ENCODE measurements around the gene MACROH2A1. TPM values are rescaled to one million over a fixed set of nuclear protein-coding genes. Genes with fewer than 3 reads are reported as not detected.

The MACROH2A1 gene
- total RNA-seq, 1 donor from 2014 or later: 181 TPM

GRCh38 chr5:135343413-135343812 is 55.6 kb downstream of the MACROH2A1 start:
- no peaks in the 10 kb centered on the region for H3K4me1 Mint-ChIP-seq (ENCODE audit: unreplicated experiment)
- no peak for DNase-seq (ENCODE audit: low spot score)
- H3K27me3 Mint-ChIP-seq (ENCODE audit: unreplicated experiment): peaks cover 1% of the 10 kb centered on the region
- no peaks in the 10 kb centered on the region for H3K9me3 Mint-ChIP-seq (ENCODE audit: unreplicated experiment)
- no peak for TF ChIP-seq CTCF (IDR thresholded peaks at IDR 0.05; ENCODE audit: unreplicated experiment)
- H3K36me3 Mint-ChIP-seq (ENCODE audit: low read depth, unreplicated experiment): peaks cover 40% of the 10 kb centered on the region
- no peak overlapping the region for H3K27ac Mint-ChIP-seq (ENCODE audit: unreplicated experiment)
- H3K4me3 Mint-ChIP-seq (ENCODE audit: unreplicated experiment): no peak overlapping the region

GRCh38 chr5:135342551-135342875 is 56.5 kb downstream of the MACROH2A1 start:
- Mint-ChIP-seq H3K4me1 (ENCODE audit: unreplicated experiment) (no peaks in the 10 kb centered on the region), H3K9me3 (ENCODE audit: unreplicated experiment) (no peaks in the 10 kb centered on the region), H3K36me3 (ENCODE audit: low read depth, unreplicated experiment) (peaks cover 40% of the 10 kb centered on the region), H3K27ac (ENCODE audit: unreplicated experiment) (no peak overlapping the region), H3K27me3 (ENCODE audit: unreplicated experiment) (peaks cover 1% of the 10 kb centered on the region), H3K4me3 (ENCODE audit: unreplicated experiment) (no peak overlapping the region)
- no peak for TF ChIP-seq CTCF (IDR thresholded peaks at IDR 0.05; ENCODE audit: unreplicated experiment)
- no peak for DNase-seq (ENCODE audit: low spot score)

- no peak for TF ChIP-seq CTCF (IDR thresholded peaks at IDR 0.05; ENCODE audit: unreplicated experiment)
- no peak for DNase-seq (ENCODE audit: low spot score)
- no peaks in the 10 kb centered on the region for H3K4me1 Mint-ChIP-seq (ENCODE audit: unreplicated experiment)
- peaks cover 40% of the 10 kb centered on the region for H3K36me3 Mint-ChIP-seq (ENCODE audit: low read depth, unreplicated experiment)
- H3K27ac Mint-ChIP-seq (ENCODE audit: unreplicated experiment): no peak overlapping the region
- no peaks in the 10 kb centered on the region for H3K9me3 Mint-ChIP-seq (ENCODE audit: unreplicated experiment)
- H3K27me3 Mint-ChIP-seq (ENCODE audit: unreplicated experiment): peaks cover 1% of the 10 kb centered on the region
- H3K4me3 Mint-ChIP-seq (ENCODE audit: unreplicated experiment): no peak overlapping the region
Observed at GRCh38 chr5:135341696-135342550, 57.1 kb downstream of the MACROH2A1 start.

GRCh38 chr5:135341016-135341666 is 57.9 kb downstream of the MACROH2A1 start:
- Mint-ChIP-seq H3K9me3 (ENCODE audit: unreplicated experiment) (no peaks in the 10 kb centered on the region), H3K4me3 (ENCODE audit: unreplicated experiment) (peak overlapping the region; percentile 24), H3K4me1 (ENCODE audit: unreplicated experiment) (no peaks in the 10 kb centered on the region)

More at GRCh38 chr5:135341016-135341666, 57.9 kb downstream of the MACROH2A1 start:
- no peak for TF ChIP-seq CTCF (IDR thresholded peaks at IDR 0.05; ENCODE audit: unreplicated experiment)
- DNase-seq (ENCODE audit: low spot score): no peak
- peaks cover 46% of the 10 kb centered on the region for H3K36me3 Mint-ChIP-seq (ENCODE audit: low read depth, unreplicated experiment)
- no peak overlapping the region for H3K27ac Mint-ChIP-seq (ENCODE audit: unreplicated experiment)
- H3K27me3 Mint-ChIP-seq (ENCODE audit: unreplicated experiment): peaks cover 1% of the 10 kb centered on the region

All from endothelial cell (in vitro differentiated cells).